ENCODE measurements around the gene PNMA8C. TPM values are rescaled to one million over a fixed set of nuclear protein-coding genes. Genes with fewer than 3 reads are reported as not detected.

PNMA8C gene
- polyA plus RNA-seq, 1 of the 3 experiments (the other 2 are of a cell fraction), result 1.3 TPM

DNA sequence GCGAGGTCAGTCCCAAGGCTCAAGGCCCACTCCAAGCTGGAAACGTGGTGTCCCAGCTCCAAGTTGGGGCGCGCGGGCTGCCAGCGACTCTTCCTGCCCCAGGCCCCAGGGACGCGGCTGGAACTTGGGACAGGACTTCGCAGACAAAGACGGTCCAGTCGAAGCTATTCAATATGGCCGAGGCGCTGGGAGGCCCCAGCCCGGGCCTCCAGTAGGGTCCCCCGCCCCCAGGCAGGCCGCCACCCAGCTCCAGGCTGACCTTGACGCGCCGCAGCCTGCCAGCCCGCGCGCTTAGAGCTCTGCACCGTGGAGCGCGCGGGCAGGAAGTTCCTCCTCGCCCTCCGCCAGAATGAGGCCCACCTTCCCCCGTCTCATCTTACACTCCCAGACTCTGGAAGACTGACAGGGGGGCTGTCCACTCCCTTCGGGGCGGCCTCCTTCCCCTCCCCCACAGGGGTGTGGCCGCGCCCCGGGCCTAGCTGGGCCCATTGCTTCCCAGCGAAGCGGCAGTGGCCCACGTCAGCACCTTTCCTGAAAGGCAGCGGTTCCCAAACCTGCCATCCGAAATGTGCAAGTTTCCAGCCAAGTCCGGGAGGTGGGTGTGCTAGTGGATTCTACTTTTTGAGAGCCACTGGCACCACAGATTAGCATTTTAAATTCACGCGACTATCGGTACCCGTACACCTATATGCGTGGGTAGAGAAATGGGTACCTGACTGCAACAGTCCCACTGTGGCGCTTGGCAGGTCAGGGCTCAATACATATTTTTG is 15.3 kb downstream of the PNMA8C start, which contains the start of gene CCDC8:
CCDC8 (minus strand) TSS at position 303 of the 770 bp plus-strand sequence. CDS start 754 bp downstream, outside the sequence.
- Histone ChIP-seq H3K9me3 (no peaks in the 10 kb centered on the region), H3K27me3 (ENCODE audit: insufficient read depth) (no peaks in the 10 kb centered on the region), H3K9ac (no peak within 1 kb of the TSS), H3K4me3 (ENCODE audit: low read depth in 2 of 2, low read length in 1 of 2) (no peak within 1 kb of the TSS), H3K36me3 (replicated peaks in 1 of 2; ENCODE audit: control insufficient read depth in 1 of 2, insufficient read depth in 2 of 2, low read length in 1 of 2) (no peaks in the 10 kb centered on the region), H3K27ac (ENCODE audit: low read depth in 2 of 2, low read length in 1 of 2) (no peak within 1 kb of the TSS), H3F3A (replicated peaks; ENCODE audit: insufficient read depth) (no peaks in the 10 kb centered on the region), H3K4me2 (no peak within 1 kb of the TSS), H3K9me2 (no peaks in the 10 kb centered on the region), H4K20me1 (ENCODE audit: insufficient read depth) (no peaks in the 10 kb centered on the region), H3K4me1 (ENCODE audit: control insufficient read depth in 1 of 2, insufficient read depth in 2 of 2, low read depth in 1 of 2, low read length in 1 of 2) (peaks cover 4 to 8% of the 10 kb centered on the region in 2 experiments; a peak in 3 of 4 replicates), H2AFZ (ENCODE audit: low read depth) (no peak within 1 kb of the TSS), H3K79me2 (ENCODE audit: insufficient read depth) (no peaks in the 10 kb centered on the region)
- TF ChIP-seq FOSL2 (IDR thresholded peaks at IDR 0.05; ENCODE audit: borderline replicate concordance, low read depth) (no peak), EP300 (IDR thresholded peaks at IDR 0.05; ENCODE audit: borderline replicate concordance in 1 of 2, low read depth in 1 of 2, low read length in 1 of 2) (no peak), SMC3 (IDR thresholded peaks at IDR 0.05; ENCODE audit: low read depth, low read length) (no peak), NFIC (IDR thresholded peaks at IDR 0.05; ENCODE audit: borderline replicate concordance) (no peak), POLR2AphosphoS5 (IDR thresholded peaks at IDR 0.05; ENCODE audit: low read depth, low read length) (no peak), MXI1 (IDR thresholded peaks at IDR 0.05; ENCODE audit: low read depth, low read length) (no peak), ELF1 (IDR thresholded peaks at IDR 0.05) (no peak), JUND (IDR thresholded peaks at IDR 0.05) (no peak), CHD2 (IDR thresholded peaks at IDR 0.05; ENCODE audit: low read length, partially characterized antibody) (no peak), TEAD4 (IDR thresholded peaks at IDR 0.05; ENCODE audit: borderline replicate concordance, insufficient read depth) (no peak)
- TF ChIP-seq, protein P1, sequence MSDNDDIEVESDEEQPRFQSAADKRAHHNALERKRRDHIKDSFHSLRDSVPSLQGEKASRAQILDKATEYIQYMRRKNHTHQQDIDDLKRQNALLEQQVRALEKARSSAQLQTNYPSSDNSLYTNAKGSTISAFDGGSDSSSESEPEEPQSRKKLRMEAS (IDR thresholded peaks at IDR 0.05; ENCODE audit: low read depth), result no peak
- TF ChIP-seq, protein P2, sequence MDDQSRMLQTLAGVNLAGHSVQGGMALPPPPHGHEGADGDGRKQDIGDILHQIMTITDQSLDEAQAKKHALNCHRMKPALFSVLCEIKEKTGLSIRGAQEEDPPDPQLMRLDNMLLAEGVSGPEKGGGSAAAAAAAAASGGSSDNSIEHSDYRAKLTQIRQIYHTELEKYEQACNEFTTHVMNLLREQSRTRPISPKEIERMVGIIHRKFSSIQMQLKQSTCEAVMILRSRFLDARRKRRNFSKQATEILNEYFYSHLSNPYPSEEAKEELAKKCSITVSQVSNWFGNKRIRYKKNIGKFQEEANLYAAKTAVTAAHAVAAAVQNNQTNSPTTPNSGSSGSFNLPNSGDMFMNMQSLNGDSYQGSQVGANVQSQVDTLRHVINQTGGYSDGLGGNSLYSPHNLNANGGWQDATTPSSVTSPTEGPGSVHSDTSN (IDR thresholded peaks at IDR 0.05), result no peak
- TF ChIP-seq, protein P3, sequence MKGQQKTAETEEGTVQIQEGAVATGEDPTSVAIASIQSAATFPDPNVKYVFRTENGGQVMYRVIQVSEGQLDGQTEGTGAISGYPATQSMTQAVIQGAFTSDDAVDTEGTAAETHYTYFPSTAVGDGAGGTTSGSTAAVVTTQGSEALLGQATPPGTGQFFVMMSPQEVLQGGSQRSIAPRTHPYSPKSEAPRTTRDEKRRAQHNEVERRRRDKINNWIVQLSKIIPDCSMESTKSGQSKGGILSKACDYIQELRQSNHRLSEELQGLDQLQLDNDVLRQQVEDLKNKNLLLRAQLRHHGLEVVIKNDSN (IDR thresholded peaks at IDR 0.05; ENCODE audit: borderline replicate concordance, low read depth), result no peak
- POLR2A ChIA-PET, result no interaction called here
- 94% methylated on average over 31 of the region's 46 CpGs for WGBS (ENCODE audit: low lambda C conversion rate)
- DNase-seq, result no peak
- CTCF ChIA-PET, result interaction anchor here (5.7 kb wide), 1 partner anchor 12 kb away, joined by 31 read pairs; no protein-coding TSS in a partner anchor

DNA sequence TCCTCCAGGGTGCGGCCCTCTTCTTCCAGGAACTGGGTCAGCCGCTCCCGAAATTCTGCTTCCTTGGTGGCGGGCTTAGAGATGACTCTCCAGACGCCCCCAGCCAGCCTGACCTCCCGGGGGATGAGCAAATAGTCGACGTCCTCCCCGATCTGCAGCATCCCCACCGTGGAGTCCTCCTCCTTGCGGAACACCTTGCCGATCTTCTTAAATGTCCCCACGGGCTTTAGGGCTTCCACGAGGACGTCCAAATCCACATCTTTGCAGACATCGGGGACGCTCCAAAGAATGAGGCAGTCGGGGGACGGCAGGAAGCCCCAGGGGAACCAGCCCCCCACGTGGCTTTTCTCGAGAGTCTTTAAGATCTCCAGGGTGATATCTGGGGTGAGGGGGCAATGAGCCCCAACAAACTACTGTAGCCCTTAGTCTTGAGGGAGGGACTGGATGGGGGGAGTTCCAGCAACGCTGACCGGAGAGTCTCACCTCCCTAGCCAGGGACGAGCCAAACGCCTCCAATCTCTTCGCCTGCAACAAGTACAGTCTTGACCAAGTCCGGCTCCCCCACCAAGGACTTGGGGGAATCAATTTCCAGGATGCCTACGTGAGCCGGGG is 16.0 kb downstream of the PNMA8C start:
- Histone ChIP-seq H3K9ac (no peak overlapping the region), H3K79me2 (ENCODE audit: insufficient read depth) (no peaks in the 10 kb centered on the region)
- TF ChIP-seq YY1 (IDR thresholded peaks at IDR 0.05; ENCODE audit: low read depth), result no peak
- no peak for TF ChIP-seq MXI1 (IDR thresholded peaks at IDR 0.05; ENCODE audit: low read depth, low read length)
- no peak for TF ChIP-seq NFIC (IDR thresholded peaks at IDR 0.05; ENCODE audit: borderline replicate concordance)
- TF ChIP-seq EP300 (IDR thresholded peaks at IDR 0.05; ENCODE audit: borderline replicate concordance in 1 of 2, low read depth in 1 of 2, low read length in 1 of 2), result no peak
- TF ChIP-seq, protein P4, sequence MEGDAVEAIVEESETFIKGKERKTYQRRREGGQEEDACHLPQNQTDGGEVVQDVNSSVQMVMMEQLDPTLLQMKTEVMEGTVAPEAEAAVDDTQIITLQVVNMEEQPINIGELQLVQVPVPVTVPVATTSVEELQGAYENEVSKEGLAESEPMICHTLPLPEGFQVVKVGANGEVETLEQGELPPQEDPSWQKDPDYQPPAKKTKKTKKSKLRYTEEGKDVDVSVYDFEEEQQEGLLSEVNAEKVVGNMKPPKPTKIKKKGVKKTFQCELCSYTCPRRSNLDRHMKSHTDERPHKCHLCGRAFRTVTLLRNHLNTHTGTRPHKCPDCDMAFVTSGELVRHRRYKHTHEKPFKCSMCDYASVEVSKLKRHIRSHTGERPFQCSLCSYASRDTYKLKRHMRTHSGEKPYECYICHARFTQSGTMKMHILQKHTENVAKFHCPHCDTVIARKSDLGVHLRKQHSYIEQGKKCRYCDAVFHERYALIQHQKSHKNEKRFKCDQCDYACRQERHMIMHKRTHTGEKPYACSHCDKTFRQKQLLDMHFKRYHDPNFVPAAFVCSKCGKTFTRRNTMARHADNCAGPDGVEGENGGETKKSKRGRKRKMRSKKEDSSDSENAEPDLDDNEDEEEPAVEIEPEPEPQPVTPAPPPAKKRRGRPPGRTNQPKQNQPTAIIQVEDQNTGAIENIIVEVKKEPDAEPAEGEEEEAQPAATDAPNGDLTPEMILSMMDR (IDR thresholded peaks at IDR 0.05), result no peak
- no peak for TF ChIP-seq MEF2A (IDR thresholded peaks at IDR 0.05; ENCODE audit: borderline replicate concordance, low read depth)
- TF ChIP-seq, protein P5, sequence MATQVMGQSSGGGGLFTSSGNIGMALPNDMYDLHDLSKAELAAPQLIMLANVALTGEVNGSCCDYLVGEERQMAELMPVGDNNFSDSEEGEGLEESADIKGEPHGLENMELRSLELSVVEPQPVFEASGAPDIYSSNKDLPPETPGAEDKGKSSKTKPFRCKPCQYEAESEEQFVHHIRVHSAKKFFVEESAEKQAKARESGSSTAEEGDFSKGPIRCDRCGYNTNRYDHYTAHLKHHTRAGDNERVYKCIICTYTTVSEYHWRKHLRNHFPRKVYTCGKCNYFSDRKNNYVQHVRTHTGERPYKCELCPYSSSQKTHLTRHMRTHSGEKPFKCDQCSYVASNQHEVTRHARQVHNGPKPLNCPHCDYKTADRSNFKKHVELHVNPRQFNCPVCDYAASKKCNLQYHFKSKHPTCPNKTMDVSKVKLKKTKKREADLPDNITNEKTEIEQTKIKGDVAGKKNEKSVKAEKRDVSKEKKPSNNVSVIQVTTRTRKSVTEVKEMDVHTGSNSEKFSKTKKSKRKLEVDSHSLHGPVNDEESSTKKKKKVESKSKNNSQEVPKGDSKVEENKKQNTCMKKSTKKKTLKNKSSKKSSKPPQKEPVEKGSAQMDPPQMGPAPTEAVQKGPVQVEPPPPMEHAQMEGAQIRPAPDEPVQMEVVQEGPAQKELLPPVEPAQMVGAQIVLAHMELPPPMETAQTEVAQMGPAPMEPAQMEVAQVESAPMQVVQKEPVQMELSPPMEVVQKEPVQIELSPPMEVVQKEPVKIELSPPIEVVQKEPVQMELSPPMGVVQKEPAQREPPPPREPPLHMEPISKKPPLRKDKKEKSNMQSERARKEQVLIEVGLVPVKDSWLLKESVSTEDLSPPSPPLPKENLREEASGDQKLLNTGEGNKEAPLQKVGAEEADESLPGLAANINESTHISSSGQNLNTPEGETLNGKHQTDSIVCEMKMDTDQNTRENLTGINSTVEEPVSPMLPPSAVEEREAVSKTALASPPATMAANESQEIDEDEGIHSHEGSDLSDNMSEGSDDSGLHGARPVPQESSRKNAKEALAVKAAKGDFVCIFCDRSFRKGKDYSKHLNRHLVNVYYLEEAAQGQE (IDR thresholded peaks at IDR 0.05; ENCODE audit: low read depth, low read length), result no peak
- no peak for TF ChIP-seq RCOR1 (IDR thresholded peaks at IDR 0.05; ENCODE audit: low read length)

More for the DNA sequence above, 16.0 kb downstream of the PNMA8C start:
- no peak for DNase-seq
- peaks cover 4 to 8% of the 10 kb centered on the region in 2 experiments; a peak in 3 of 4 replicates for H3K4me1 ChIP-seq (ENCODE audit: control insufficient read depth in 1 of 2, insufficient read depth in 2 of 2, low read depth in 1 of 2, low read length in 1 of 2)
- no peaks in the 10 kb centered on the region for H4K20me1 ChIP-seq (ENCODE audit: insufficient read depth)
- no peaks in the 10 kb centered on the region for H3K9me2 ChIP-seq
- H3K4me2 ChIP-seq, result no peak overlapping the region
- H3K27ac ChIP-seq (ENCODE audit: low read depth in 2 of 2, low read length in 1 of 2), result no peak overlapping the region
- 92% methylated on average over 28 of the region's 29 CpGs for WGBS (ENCODE audit: low lambda C conversion rate)
- H3K36me3 ChIP-seq (replicated peaks in 1 of 2; ENCODE audit: control insufficient read depth in 1 of 2, insufficient read depth in 2 of 2, low read length in 1 of 2), result no peaks in the 10 kb centered on the region
- no peaks in the 10 kb centered on the region for H3K9me3 ChIP-seq
- no peaks in the 10 kb centered on the region for H3K27me3 ChIP-seq (ENCODE audit: insufficient read depth)
- CTCF ChIA-PET, result interaction anchor here (3.3 to 5.7 kb wide), 2 partner anchors 12 to 17 kb away, joined by 9 to 31 read pairs; no protein-coding TSS in a partner anchor
- no peak overlapping the region for H2AFZ ChIP-seq (ENCODE audit: low read depth)
- no peak overlapping the region for H3K4me3 ChIP-seq (ENCODE audit: low read depth in 2 of 2, low read length in 1 of 2)
- POLR2A ChIA-PET, result no interaction called here
- no peaks in the 10 kb centered on the region for H3F3A ChIP-seq (replicated peaks; ENCODE audit: insufficient read depth)

All from SK-N-SH (cell line).